DOHH2 (cell line): ENCODE results near the gene MYO5A.

Experiments used
- H3F3A ChIP-seq: fragments of 200-600 bp; sonication (generic), shearing (Covaris generic); 2 replicates; pipeline ENCODE4 v1.6.0; 2016; ENCODE audit warnings: antibody characterized with exemption, mild to moderate bottlenecking; ENCODE audit not compliant: control insufficient read depth, insufficient read depth
- H3K27ac ChIP-seq: fragments of 200-600 bp; sonication (generic); 2 replicates; pipeline ENCODE4 v1.5.1; 2014; ENCODE audit warnings: low read depth, mild to moderate bottlenecking, low read length, moderate library complexity
- H3K27me3 ChIP-seq: fragments of 200-600 bp; sonication (generic); 2 replicates; pipeline ENCODE4 v1.6.1; 2014; ENCODE audit warnings: mild to moderate bottlenecking, low read length, mixed read lengths; ENCODE audit not compliant: control insufficient read depth
- H3K36me3 ChIP-seq: fragments of 200-600 bp; sonication (generic); 2 replicates; pipeline ENCODE4 v1.6.1; 2014; ENCODE audit warnings: mild to moderate bottlenecking, low read length, moderate library complexity, mixed read lengths; ENCODE audit not compliant: control insufficient read depth
- H3K4me1 ChIP-seq: fragments of 200-600 bp; sonication (generic); 2 replicates; pipeline ENCODE4 v1.6.1; 2014; ENCODE audit warnings: mild to moderate bottlenecking, low read length, mixed read lengths; ENCODE audit not compliant: control insufficient read depth
- H3K4me2 ChIP-seq: fragments of 200-600 bp; sonication (generic); 2 replicates; pipeline ENCODE4 v1.6.0; 2014; ENCODE audit warnings: mild to moderate bottlenecking, low read length, moderate library complexity
- H3K4me3 ChIP-seq: fragments of 200-600 bp; sonication (generic); 2 replicates; pipeline ENCODE4 v1.5.1; 2014; ENCODE audit warnings: mild to moderate bottlenecking, low read length, mixed read lengths
- H3K79me2 ChIP-seq: fragments of 200-600 bp; sonication (generic); 2 replicates; pipeline ENCODE4 v1.6.1; 2014; ENCODE audit warnings: mild to moderate bottlenecking, low read length, mixed read lengths; ENCODE audit not compliant: control insufficient read depth
- H3K9me2 ChIP-seq: fragments of 200-600 bp; sonication (generic); replicated peaks from 2 replicates; pipeline ENCODE4 v1.6.1; 2014; ENCODE audit warnings: mild to moderate bottlenecking, low read length, mixed read lengths; ENCODE audit not compliant: control insufficient read depth
- H3K9me3 ChIP-seq: fragments of 200-600 bp; sonication (generic); 2 replicates; pipeline ENCODE4 v1.6.1; 2014; ENCODE audit warnings: antibody characterized with exemption, low read length, mixed read lengths; ENCODE audit not compliant: control insufficient read depth, insufficient read depth
- H4K20me1 ChIP-seq: fragments of 200-600 bp; sonication (generic); 2 replicates; pipeline ENCODE4 v1.6.0; 2014; ENCODE audit warnings: low read depth, mild to moderate bottlenecking, antibody characterized with exemption, low read length, moderate library complexity; ENCODE audit not compliant: control insufficient read depth, insufficient read depth
- CTCF ChIP-seq: fragments of 200-600 bp; sonication (generic); IDR thresholded peaks from one replicate; pipeline ENCODE4 v1.5.1; 2014; ENCODE audit warnings: antibody characterized with exemption, mild to moderate bottlenecking, low read depth, low read length; ENCODE audit not compliant: poor library complexity, severe bottlenecking
- EZH2phosphoT487 ChIP-seq: fragments of 200-600 bp; sonication (generic); IDR thresholded peaks from 2 replicates; pipeline ENCODE4 v1.6.1; 2017; ENCODE audit warnings: borderline replicate concordance, mild to moderate bottlenecking, antibody characterized with exemption, low read length, moderate library complexity, mixed read lengths

The MYO5A gene

GRCh38 chr15:52361494-52361893 lies 167.2 kb downstream of the MYO5A start:
- TF ChIP-seq EZH2phosphoT487, result no peak
- no peak for TF ChIP-seq CTCF

GRCh38 chr15:52360229-52361203 lies 168.2 kb downstream of the MYO5A start:
- Histone ChIP-seq H3K4me3 (no peak overlapping the region), H3K27me3 (no peaks in the 10 kb centered on the region), H3K27ac (no peak overlapping the region), H3K9me2 (no peaks in the 10 kb centered on the region), H3K36me3 (peaks cover 13% of the 10 kb centered on the region), H3K79me2 (no peaks in the 10 kb centered on the region), H3K4me1 (no peaks in the 10 kb centered on the region), H3F3A (no peaks in the 10 kb centered on the region), H4K20me1 (no peaks in the 10 kb centered on the region), H3K4me2 (no peak overlapping the region), H3K9me3 (no peaks in the 10 kb centered on the region)
- TF ChIP-seq EZH2phosphoT487 (no peak), CTCF (no peak)

More at GRCh38 chr15:52361494-52361893, 167.2 kb downstream of the MYO5A start:
- no peaks in the 10 kb centered on the region for H3K4me1 ChIP-seq
- H3K27ac ChIP-seq, result no peak overlapping the region
- H3K4me3 ChIP-seq, result no peak overlapping the region
- H3K9me3 ChIP-seq, result no peaks in the 10 kb centered on the region
- no peaks in the 10 kb centered on the region for H4K20me1 ChIP-seq
- H3K27me3 ChIP-seq, result no peaks in the 10 kb centered on the region
- no peaks in the 10 kb centered on the region for H3K79me2 ChIP-seq
- peaks cover 13% of the 10 kb centered on the region for H3K36me3 ChIP-seq
- H3F3A ChIP-seq, result no peaks in the 10 kb centered on the region
- H3K9me2 ChIP-seq, result no peaks in the 10 kb centered on the region
- no peak overlapping the region for H3K4me2 ChIP-seq

DNA sequence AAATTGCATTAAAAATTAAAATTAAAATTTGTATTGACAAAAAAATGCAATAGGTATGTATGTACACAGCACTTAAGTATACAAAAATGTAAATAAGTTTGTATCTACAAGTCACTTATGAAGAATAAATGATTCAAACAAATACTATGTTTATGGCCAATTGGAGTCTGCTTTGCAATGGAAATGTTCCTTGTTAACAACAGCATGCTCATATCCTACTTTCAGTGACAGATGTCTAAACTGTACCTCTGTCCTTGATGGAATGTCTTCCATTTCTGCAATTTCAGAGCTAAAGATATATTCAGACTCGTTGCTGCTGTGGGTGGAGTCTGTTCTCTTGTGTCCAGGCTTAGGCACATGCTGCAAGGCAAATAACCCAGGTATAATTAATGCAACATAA lies 169.0 kb downstream of the MYO5A start:
- H3K4me2 ChIP-seq, result no peak overlapping the region
- H3K9me3 ChIP-seq, result no peaks in the 10 kb centered on the region
- H3K79me2 ChIP-seq, result no peaks in the 10 kb centered on the region
- no peaks in the 10 kb centered on the region for H4K20me1 ChIP-seq
- H3K4me3 ChIP-seq, result no peak overlapping the region
- no peak overlapping the region for H3K27ac ChIP-seq
- TF ChIP-seq EZH2phosphoT487 (no peak), CTCF (no peak)
- no peaks in the 10 kb centered on the region for H3K9me2 ChIP-seq
- H3K36me3 ChIP-seq, result peaks cover 13% of the 10 kb centered on the region
- H3K27me3 ChIP-seq, result no peaks in the 10 kb centered on the region
- H3F3A ChIP-seq, result no peaks in the 10 kb centered on the region
- H3K4me1 ChIP-seq, result no peaks in the 10 kb centered on the region
